ENCODE data around the gene PLEKHG4B. TPM values are rescaled to one million over a fixed set of nuclear protein-coding genes. Genes with fewer than 3 reads are reported as not detected.

Gene PLEKHG4B
- total and polyA plus RNA-seq, 2 experiments from 2014 or later: 9.9 to 20.1 TPM

DNA sequence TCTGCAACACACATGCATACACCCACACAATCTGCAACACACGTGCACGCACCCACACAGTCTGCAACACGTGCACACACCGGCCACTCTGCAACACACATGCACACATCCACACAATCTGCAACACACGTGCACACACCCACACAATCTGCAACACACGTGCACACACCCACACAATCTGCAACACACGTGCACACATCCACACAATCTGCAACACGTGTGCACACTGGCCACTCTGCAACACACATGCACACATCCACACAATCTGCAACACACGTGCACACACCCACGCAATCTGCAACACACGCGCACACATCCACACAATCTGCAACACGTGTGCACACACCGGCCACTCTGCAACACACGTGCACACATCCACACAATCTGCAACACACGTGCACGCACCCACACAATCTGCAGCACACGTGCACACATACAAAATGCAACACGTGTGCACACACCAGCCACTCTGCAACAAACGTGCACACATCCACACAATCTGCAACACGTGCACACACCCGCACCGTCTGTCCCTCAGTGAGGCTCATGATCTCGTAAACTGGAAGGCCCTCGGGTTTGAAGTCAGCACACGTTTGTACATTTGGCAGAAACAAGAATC lies 18.4 kb downstream of the PLEKHG4B start:
- DNase-seq (ENCODE audit: low read depth in 1 of 2, low spot score in 1 of 2): no peak
- H3K9me3 ChIP-seq (ENCODE audit: low read depth): no peaks in the 10 kb centered on the region
- TF ChIP-seq, protein P1, sequence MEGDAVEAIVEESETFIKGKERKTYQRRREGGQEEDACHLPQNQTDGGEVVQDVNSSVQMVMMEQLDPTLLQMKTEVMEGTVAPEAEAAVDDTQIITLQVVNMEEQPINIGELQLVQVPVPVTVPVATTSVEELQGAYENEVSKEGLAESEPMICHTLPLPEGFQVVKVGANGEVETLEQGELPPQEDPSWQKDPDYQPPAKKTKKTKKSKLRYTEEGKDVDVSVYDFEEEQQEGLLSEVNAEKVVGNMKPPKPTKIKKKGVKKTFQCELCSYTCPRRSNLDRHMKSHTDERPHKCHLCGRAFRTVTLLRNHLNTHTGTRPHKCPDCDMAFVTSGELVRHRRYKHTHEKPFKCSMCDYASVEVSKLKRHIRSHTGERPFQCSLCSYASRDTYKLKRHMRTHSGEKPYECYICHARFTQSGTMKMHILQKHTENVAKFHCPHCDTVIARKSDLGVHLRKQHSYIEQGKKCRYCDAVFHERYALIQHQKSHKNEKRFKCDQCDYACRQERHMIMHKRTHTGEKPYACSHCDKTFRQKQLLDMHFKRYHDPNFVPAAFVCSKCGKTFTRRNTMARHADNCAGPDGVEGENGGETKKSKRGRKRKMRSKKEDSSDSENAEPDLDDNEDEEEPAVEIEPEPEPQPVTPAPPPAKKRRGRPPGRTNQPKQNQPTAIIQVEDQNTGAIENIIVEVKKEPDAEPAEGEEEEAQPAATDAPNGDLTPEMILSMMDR (IDR thresholded peaks at IDR 0.05; ENCODE audit: low read depth, low read length): no peak
- no peak overlapping the region for H3K27ac ChIP-seq
- H3K36me3 ChIP-seq: peaks cover 10% of the 10 kb centered on the region
- no peaks in the 10 kb centered on the region for H3K27me3 ChIP-seq
- H3K4me3 ChIP-seq: no peak overlapping the region
- peaks cover 24% of the 10 kb centered on the region for H3K4me1 ChIP-seq (ENCODE audit: low read depth)

DNA sequence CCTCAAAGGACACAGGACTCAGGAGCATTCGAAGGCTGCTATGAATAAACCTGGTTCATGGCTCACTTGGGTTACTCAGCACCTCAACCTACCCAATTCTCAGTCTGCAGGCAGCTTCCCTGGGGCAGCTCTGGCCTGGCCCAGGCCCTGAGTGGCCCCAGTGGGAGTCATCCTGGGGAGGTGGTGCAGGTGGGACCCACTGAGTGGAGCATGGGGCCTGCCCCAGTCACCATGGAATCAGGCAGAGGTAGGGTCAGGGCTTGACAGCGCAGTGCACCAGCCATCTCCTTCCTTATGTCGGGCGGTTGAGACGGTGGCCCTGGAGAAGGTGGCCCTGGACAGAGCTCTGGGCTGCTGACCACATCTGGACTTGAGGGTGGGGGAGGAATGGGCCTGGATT lies 19.2 kb downstream of the PLEKHG4B start:
- Histone ChIP-seq H3K27ac (no peak overlapping the region), H3K27me3 (no peaks in the 10 kb centered on the region), H3K9me3 (ENCODE audit: low read depth) (no peaks in the 10 kb centered on the region), H3K4me1 (ENCODE audit: low read depth) (peaks cover 16% of the 10 kb centered on the region), H3K4me3 (no peak overlapping the region), H3K36me3 (peaks cover 11% of the 10 kb centered on the region)
- TF ChIP-seq, protein P1 (IDR thresholded peaks at IDR 0.05; ENCODE audit: low read depth, low read length): no peak
- no peak for DNase-seq (ENCODE audit: low read depth in 1 of 2, low spot score in 1 of 2)

DNA sequence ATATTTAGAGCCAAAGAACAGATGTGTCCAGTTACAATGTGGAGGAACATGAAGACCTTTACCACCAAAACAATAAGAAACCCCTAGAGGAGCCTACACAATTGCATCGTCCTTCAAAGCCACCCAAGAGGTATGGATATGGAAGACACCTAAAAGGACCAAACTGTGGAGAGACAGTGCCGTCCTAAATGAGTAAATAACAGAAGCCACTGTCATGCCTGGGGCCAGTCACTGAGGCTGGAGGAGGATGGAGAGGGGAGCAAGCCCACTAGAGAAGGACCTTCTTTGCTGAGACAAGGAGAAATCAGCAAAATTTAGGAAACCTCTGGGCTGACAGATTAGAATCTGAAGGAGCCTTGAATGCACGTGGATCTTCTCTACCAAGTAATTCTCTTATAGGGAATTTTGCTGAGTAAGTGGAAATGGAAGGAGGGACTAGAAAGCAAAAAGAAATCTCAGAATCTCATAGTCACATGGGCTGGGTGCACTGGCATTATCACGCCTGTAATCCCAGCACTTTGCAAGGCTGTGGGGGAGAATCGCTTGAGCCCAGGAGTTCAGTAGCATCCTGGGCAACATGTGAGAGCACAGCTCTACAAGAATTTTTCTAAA lies 27.6 kb downstream of the PLEKHG4B start:
- TF ChIP-seq, protein P1 (IDR thresholded peaks at IDR 0.05; ENCODE audit: low read depth, low read length): no peak
- DNase-seq (ENCODE audit: low read depth in 1 of 2, low spot score in 1 of 2): no peak
- Histone ChIP-seq H3K4me3 (no peak overlapping the region), H3K27ac (no peak overlapping the region), H3K36me3 (peaks cover 11% of the 10 kb centered on the region), H3K9me3 (ENCODE audit: low read depth) (no peaks in the 10 kb centered on the region), H3K27me3 (no peaks in the 10 kb centered on the region), H3K4me1 (ENCODE audit: low read depth) (no peaks in the 10 kb centered on the region)

DNA sequence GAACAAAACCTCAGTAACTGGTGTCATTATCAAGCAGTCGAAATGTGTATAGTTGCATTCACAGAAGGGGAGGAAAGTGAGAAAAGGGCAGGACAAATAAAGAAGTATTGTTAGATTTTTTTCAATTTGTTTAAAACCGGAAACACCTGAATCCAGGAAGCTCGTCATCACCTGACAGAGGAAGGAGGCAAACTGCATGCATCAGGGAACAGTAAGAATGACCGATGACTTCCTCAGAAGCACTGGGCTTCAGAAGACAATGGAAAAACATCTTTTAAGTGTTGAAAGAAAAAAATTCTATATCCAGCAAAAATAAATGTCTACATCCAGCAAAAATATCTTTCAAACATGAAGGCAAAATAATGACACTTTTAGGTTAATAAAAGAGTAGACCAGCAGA lies 29.5 kb downstream of the PLEKHG4B start:
- Histone ChIP-seq H3K27ac (no peak overlapping the region), H3K9me3 (ENCODE audit: low read depth) (no peaks in the 10 kb centered on the region), H3K36me3 (peaks cover 4% of the 10 kb centered on the region), H3K27me3 (no peaks in the 10 kb centered on the region), H3K4me3 (no peak overlapping the region), H3K4me1 (ENCODE audit: low read depth) (no peaks in the 10 kb centered on the region)
- TF ChIP-seq, protein P1 (IDR thresholded peaks at IDR 0.05; ENCODE audit: low read depth, low read length): no peak
- no peak for DNase-seq (ENCODE audit: low read depth in 1 of 2, low spot score in 1 of 2)

- Histone ChIP-seq H3K4me3 (no peak overlapping the region), H3K4me1 (ENCODE audit: low read depth) (peaks cover 11% of the 10 kb centered on the region), H3K9me3 (ENCODE audit: low read depth) (no peaks in the 10 kb centered on the region), H3K27ac (no peak overlapping the region), H3K36me3 (no peaks in the 10 kb centered on the region), H3K27me3 (no peaks in the 10 kb centered on the region)
- no peak for DNase-seq (ENCODE audit: low read depth in 1 of 2, low spot score in 1 of 2)
- TF ChIP-seq, protein P1 (IDR thresholded peaks at IDR 0.05; ENCODE audit: low read depth, low read length): no peak
These were observed 33.8 kb downstream of the PLEKHG4B start for GRCh38 chr5:125815-126214.
